22Rv1 (cell line): ENCODE measurements around the gene RNU6-1.

Experiments used
- H3K27ac ChIP-seq: fragments of 450-650 bp; 2 replicates; pipeline ENCODE4 v1.5.1; 2017
- ZFX ChIP-seq: fragments of 450-650 bp; IDR thresholded peaks from 2 replicates; pipeline ENCODE4 v1.6.1; 2017; ENCODE audit warnings: antibody characterized with exemption, borderline replicate concordance
- TF ChIP-seq, protein P1 (sequence below): fragments of 450-650 bp; IDR thresholded peaks from 2 replicates; pipeline ENCODE4 v1.5.1; 2017; ENCODE audit warnings: mild to moderate bottlenecking

The RNU6-1 gene

DNA sequence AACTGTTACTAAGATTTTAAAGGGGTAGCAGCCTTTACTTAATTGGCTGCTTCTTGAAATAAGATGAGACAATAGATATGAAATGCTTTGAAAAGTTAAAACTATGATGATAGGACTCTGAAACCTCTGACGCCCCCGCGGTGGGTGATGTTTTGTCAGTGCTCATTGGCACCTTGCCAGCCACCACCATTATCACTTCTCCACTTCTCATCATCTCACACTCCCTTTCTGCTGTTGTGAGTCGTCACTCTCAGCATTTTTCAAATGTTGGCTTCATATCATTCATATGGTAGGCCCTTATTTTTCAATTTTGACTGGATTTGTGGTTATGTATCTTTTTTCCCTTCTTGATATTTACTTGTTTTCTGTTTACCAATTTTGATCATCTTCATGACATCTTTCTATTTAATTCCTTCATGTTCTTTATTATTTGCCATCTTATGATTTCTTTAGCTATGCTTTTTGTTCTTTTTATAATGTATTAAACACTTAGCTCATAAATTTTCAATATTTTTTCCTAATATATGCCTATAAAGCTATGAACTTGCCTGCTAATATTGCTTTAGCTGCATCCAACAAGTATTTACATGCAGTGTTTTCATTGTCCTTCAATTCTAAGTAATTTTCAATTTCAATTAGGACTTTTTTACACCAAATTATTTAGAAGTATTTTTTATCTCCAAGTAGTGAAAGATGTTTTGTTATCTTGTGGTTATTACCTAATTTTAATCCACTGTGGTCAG, 44.8 kb downstream of the RNU6-1 start:
- TF ChIP-seq, protein P1, sequence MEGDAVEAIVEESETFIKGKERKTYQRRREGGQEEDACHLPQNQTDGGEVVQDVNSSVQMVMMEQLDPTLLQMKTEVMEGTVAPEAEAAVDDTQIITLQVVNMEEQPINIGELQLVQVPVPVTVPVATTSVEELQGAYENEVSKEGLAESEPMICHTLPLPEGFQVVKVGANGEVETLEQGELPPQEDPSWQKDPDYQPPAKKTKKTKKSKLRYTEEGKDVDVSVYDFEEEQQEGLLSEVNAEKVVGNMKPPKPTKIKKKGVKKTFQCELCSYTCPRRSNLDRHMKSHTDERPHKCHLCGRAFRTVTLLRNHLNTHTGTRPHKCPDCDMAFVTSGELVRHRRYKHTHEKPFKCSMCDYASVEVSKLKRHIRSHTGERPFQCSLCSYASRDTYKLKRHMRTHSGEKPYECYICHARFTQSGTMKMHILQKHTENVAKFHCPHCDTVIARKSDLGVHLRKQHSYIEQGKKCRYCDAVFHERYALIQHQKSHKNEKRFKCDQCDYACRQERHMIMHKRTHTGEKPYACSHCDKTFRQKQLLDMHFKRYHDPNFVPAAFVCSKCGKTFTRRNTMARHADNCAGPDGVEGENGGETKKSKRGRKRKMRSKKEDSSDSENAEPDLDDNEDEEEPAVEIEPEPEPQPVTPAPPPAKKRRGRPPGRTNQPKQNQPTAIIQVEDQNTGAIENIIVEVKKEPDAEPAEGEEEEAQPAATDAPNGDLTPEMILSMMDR: no peak
- H3K27ac ChIP-seq: no peak overlapping the region

DNA sequence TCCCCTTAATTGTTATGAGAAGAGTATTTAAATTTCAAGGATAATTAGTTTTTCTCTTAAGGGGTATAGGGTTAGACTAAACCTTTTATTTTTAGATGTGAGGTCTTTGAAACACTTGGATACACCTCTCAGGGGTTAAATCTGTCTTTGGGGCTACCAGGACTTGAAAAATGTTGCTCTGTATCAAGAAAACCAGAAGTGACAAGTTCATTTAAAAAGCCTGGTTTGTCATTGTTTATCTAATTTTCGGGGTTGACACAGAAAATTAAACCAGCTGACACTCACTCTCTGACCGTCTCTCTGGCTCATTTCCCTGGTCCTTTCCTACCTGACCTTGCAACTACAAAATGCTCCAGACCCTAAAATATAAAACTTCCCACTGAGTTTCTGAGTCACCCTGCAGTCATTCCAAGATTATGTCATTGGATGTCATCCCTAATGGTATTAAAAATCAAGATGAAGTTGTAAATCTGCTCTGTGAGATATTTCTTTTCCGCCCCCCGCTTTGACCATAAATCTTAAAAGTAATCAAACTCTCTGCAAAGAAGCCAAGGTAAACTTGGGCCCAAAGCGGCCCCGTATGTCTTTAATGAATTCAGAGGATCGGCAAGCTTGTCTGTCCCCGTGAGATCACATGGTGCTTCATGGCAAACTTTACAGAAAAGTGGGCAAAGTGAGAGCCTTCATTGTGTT, 47.4 kb downstream of the RNU6-1 start:
- TF ChIP-seq, protein P1: no peak
- TF ChIP-seq ZFX: no peak
- no peak overlapping the region for H3K27ac ChIP-seq

DNA sequence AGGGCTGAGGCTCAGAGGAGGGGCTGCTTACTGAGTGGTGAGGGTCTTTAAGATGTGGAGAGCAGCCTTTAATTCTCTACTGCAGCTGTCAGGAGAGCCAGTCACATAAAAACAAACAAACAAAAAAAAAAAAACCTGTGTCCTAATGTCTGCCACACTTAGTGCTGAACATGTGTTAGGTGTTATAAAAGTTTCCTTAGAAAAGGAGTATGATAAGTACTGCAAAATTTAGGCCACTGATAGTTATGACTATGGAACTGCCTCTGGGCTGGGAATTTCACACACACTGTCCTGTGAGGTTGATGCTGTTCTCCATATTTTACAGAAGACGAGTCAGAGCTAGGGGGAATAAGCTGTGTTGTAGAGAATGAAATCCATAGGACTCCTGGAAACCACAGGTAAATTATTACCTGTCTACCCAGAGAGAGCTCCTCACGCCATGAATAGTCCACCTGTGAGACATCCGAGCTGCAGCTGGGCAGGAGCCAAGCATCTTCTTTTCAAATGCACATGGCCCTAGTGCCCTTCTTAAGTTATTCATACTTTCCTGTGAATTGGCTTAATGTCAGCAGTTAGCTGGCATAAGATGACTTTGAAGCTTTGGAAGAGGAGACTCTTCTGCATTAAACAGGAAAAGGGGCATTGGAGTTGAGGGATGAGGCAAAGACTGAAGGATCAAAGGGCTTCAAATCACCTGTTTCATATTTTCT, 49.1 kb downstream of the RNU6-1 start:
- TF ChIP-seq, protein P1: no peak
- no peak for TF ChIP-seq ZFX
- no peak overlapping the region for H3K27ac ChIP-seq
